Mucosa of descending colon (tissue), 3 donors: Measurements from ENCODE around the gene MACF1. TPM values are rescaled to one million over a fixed set of nuclear protein-coding genes. Genes with fewer than 3 reads are reported as not detected.

Source experiments
- ATAC-seq: fragments of 200-7000 bp; cut with Tn5 transposase; one replicate; pipeline ENCODE4 v1.9.1; 2020; ENCODE audit warnings: mild to moderate bottlenecking, moderate library complexity
- DNase-seq, 3 donors: peaks; one replicate each; pipeline ENCODE4 v3.0.0-alpha.2; 2020
- H3K36me3 ChIP-seq: fragments of 200-600 bp; one replicate; pipeline ENCODE4 v1.8.0; 2021; ENCODE audit warnings: low read depth, mild to moderate bottlenecking
- H3K4me1 ChIP-seq: fragments of 200-600 bp; one replicate; pipeline ENCODE4 v1.8.0; 2021; ENCODE audit warnings: low read depth, mild to moderate bottlenecking
- H3K4me3 ChIP-seq: fragments of 200-600 bp; one replicate; pipeline ENCODE4 v1.8.0; 2021; ENCODE audit warnings: mild to moderate bottlenecking
- H3K9me3 ChIP-seq: fragments of 200-600 bp; one replicate; pipeline ENCODE4 v1.8.0; 2021; ENCODE audit warnings: mild to moderate bottlenecking
- CTCF ChIP-seq: fragments of 200-600 bp; IDR thresholded peaks from one replicate; pipeline ENCODE4 v1.8.0; 2022; ENCODE audit warnings: antibody characterized with exemption, mild to moderate bottlenecking
- intact Hi-C, 2 donors: fragments of 100-400 bp; cut with DNase I in 1 of 2; cut with micrococcal nuclease in 1 of 2; formaldehyde crosslinking; loops; one replicate each; pipeline versions ENCODE4 v1.11.0 to v1.11.1; 2022; cut with DNase I, micrococcal nuclease
- total RNA-seq, 3 donors: library from RNA; stranded (reverse); fragmentation: NEBNext Ultra II Directional in 2 of 3; extraction: Animal tissue kit (Norgen Biotek cat#: 25700) in 2 of 3; gene quantifications; one replicate each; pipeline versions ENCODE4 v1.2.1 to v1.2.4, GENCODE V29; 2021 to 2023
- donor health status: DM: no; HTN: no; CAD: no; lungs with moderate emphysema.
- donor health status: DM: no; HTN: no; CAD: no.
- donor health status: DM: no; HTN: yes; CAD: no.

Gene MACF1
- total RNA-seq, 3 donors from 2014 or later: 146 to 362 (median 156) TPM

GRCh38 chr1:39427374-39427773 is 222.9 kb downstream of the MACF1 start:
- no peak for TF ChIP-seq CTCF
- Histone ChIP-seq H3K36me3 (no peaks in the 10 kb centered on the region), H3K4me3 (no peak overlapping the region), H3K4me1 (peaks cover 9% of the 10 kb centered on the region), H3K9me3 (no peaks in the 10 kb centered on the region)
- no peak for ATAC-seq
- DNase-seq: no peak
- intact Hi-C loops: no loop called here

GRCh38 chr1:39427912-39428311 is 223.4 kb downstream of the MACF1 start:
- TF ChIP-seq CTCF: no peak
- no peak for DNase-seq
- H3K4me1 ChIP-seq: peaks cover 9% of the 10 kb centered on the region
- no peak overlapping the region for H3K4me3 ChIP-seq
- no peaks in the 10 kb centered on the region for H3K36me3 ChIP-seq
- intact Hi-C loops: no loop called here
- H3K9me3 ChIP-seq: no peaks in the 10 kb centered on the region
- no peak for ATAC-seq

- Histone ChIP-seq H3K4me3 (no peak overlapping the region), H3K9me3 (no peaks in the 10 kb centered on the region), H3K36me3 (no peaks in the 10 kb centered on the region), H3K4me1 (no peaks in the 10 kb centered on the region)
- DNase-seq: no peak
- ATAC-seq: no peak
- TF ChIP-seq CTCF: no peak
- intact Hi-C loops: no loop called here
Observed at GRCh38 chr1:39431927-39432326, 227.4 kb downstream of the MACF1 start.

GRCh38 chr1:39434797-39435395 is 230.4 kb downstream of the MACF1 start:
- ATAC-seq (peak; percentile 98), DNase-seq (peak in 1 of 3 donors; percentile 22)
- H3K36me3 ChIP-seq: peaks cover 6% of the 10 kb centered on the region
- no peak overlapping the region for H3K4me3 ChIP-seq
- TF ChIP-seq CTCF: no peak
- no peaks in the 10 kb centered on the region for H3K9me3 ChIP-seq
- intact Hi-C loops: no loop called here
- H3K4me1 ChIP-seq: no peaks in the 10 kb centered on the region

GRCh38 chr1:39435597-39435996 is 231.1 kb downstream of the MACF1 start:
- DNase-seq: no peak

More at GRCh38 chr1:39435597-39435996, 231.1 kb downstream of the MACF1 start:
- ATAC-seq: no peak
- TF ChIP-seq CTCF: no peak
- Histone ChIP-seq H3K9me3 (no peaks in the 10 kb centered on the region), H3K36me3 (peaks cover 10% of the 10 kb centered on the region), H3K4me3 (no peak overlapping the region), H3K4me1 (no peaks in the 10 kb centered on the region)
- intact Hi-C loops: no loop called here
